Measurements from ENCODE around the gene GNB5. TPM values are rescaled to one million over a fixed set of nuclear protein-coding genes. Genes with fewer than 3 reads are reported as not detected.

The GNB5 gene
- total and polyA plus RNA-seq, 8 donors: 12.2 to 28.2 (median 15.8) TPM

DNA sequence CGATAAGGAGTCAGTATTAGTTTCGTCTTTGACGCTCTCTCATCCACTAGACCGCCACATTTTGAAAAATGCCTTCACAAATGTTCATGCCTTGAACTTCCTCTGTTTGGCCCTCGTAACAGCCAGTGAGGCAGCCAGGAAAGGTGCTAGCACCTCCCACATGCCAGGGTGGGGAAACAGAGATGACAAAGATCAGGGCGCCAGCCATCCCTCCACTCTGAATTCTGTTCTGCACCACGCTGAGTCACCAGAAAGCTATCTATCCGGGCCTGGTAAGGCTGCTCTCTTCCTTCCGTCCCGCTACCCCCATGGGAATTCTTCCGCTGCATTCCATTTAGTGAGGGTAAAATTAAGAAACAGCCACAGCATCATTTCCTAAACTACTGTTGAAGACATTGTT, 47.3 kb downstream of the GNB5 start:
- no peak for ATAC-seq
- no peak for TF ChIP-seq CTCF (IDR thresholded peaks at IDR 0.05)
- H3K4me1 ChIP-seq: peaks cover 0 to 5% (median 4%) of the 10 kb centered on the region in 3 donors
- H3K36me3 ChIP-seq: peaks cover 0 to 5% (median 3%) of the 10 kb centered on the region in 3 donors
- H3K9me3 ChIP-seq: no peaks in the 10 kb centered on the region
- no peaks in the 10 kb centered on the region for H3K27me3 ChIP-seq
- no peak for FAIRE-seq
- H3K4me3 ChIP-seq: no peak overlapping the region
- no peak for DNase-seq
- H3K27ac ChIP-seq: no peak overlapping the region
- 83% methylated on average over 11 of the region's 11 CpGs for WGBS, 2 donors
- intact Hi-C loops (cut with DNase I): no loop called here

DNA sequence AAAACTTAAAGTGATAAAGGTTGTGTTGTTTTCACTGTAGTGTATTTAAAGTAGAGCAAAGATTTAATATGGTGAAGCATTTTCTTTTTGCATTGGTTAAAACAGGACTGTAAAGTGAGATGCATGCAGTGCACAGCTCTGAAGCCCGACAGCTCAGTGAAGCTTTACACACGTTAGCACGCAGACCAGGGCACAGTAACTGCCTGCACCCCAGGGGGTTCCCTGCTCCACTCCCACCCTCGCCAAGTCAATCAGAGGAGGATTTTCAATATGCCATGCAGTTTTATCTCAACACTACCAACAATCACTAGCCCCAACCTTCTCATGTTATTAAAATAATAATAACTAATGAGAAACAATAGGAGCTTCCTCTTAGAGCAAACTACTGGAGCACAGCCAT, 50.5 kb downstream of the GNB5 start:
- Histone ChIP-seq H3K27ac (no peak overlapping the region), H3K4me1 (peaks cover 21 to 24% (median 21%) of the 10 kb centered on the region in 3 donors), H3K36me3 (peaks cover 0 to 5% (median 0%) of the 10 kb centered on the region in 3 donors), H3K4me3 (no peak overlapping the region), H3K9me3 (no peaks in the 10 kb centered on the region), H3K27me3 (no peaks in the 10 kb centered on the region)
- intact Hi-C loops (cut with DNase I): no loop called here
- DNase-seq (no peak), FAIRE-seq (no peak), ATAC-seq (no peak)
- TF ChIP-seq CTCF (IDR thresholded peaks at IDR 0.05): no peak
- WGBS, 2 donors: 84 to 89% methylated on average over 4 of the region's 4 CpGs

- Histone ChIP-seq H3K27me3 (no peaks in the 10 kb centered on the region), H3K9me3 (no peaks in the 10 kb centered on the region), H3K27ac (no peak overlapping the region), H3K4me3 (no peak overlapping the region), H3K36me3 (peaks cover 0 to 5% (median 0%) of the 10 kb centered on the region in 3 donors), H3K4me1 (peaks cover 21 to 29% (median 28%) of the 10 kb centered on the region in 3 donors)
- peak; percentile 63 to 70 (median 69) for TF ChIP-seq CTCF (IDR thresholded peaks at IDR 0.05)
- intact Hi-C loops (cut with DNase I): no loop called here
- FAIRE-seq: no peak
- DNase-seq: peak; percentile 62 to 92 (median 78)
- peak; percentile 41 to 69 (median 62) for ATAC-seq
- WGBS, 2 donors: 49% methylated on average over 17 of the region's 17 CpGs
Observed at GRCh38 chr15:52139599-52140462, 51.4 kb downstream of the GNB5 start.

DNA sequence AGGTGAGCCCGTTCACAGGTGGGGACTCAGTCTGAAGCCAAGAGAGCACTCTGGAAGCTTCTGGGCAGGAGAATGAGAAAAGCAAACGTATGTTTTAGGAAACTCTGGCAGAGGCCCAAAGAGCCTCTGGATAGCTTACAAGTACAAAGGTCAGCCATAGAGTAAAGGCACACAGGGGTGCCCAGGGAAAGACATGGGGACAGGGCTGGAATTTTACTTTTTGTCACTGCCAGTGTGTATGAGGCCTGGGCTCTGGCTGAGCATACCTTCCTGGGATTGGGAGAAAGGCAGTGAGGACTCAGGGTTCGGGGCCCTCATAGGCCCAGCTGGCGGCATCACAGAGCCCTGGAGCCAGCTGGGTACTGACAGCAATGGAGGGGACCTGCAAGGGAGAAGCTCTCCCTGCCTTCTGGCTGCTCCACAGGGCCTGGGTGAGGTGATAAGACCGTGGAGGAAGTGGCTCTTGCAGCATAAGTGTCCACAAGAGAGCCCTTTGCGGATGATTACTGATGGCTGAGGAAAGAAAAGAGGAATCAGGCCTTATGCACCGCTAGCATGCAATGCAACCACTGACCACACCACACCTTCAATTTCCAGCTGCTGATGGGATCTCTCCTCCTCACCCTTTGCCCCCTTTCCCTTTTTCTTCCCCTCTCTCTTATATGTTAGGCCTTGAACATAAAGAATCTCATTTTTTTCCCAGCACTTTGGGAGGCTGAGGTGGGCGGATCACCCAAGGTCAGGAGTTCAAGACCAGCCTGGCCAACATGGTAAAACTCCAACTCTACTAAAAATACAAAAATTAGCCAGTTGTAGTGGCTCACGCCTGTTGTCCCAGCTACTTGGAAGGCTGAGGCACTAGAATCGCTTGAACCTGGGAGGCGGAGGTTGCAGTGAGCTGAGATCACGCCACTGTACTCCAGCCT, 53.5 kb downstream of the GNB5 start:
- Histone ChIP-seq H3K9me3 (no peaks in the 10 kb centered on the region), H3K27me3 (no peaks in the 10 kb centered on the region), H3K27ac (peak overlapping the region in 3 of 4 donors; percentile 51 to 77 (median 64)), H3K36me3 (peaks cover 0 to 9% (median 0%) of the 10 kb centered on the region in 3 donors), H3K4me3 (no peak overlapping the region), H3K4me1 (peaks cover 33 to 43% (median 41%) of the 10 kb centered on the region in 3 donors)
- FAIRE-seq (no peak), ATAC-seq (peak in 3 of 4 donors; percentile 26 to 51 (median 42)), DNase-seq (peak in 3 of 6 donors; percentile 44 to 60 (median 53))
- WGBS, 2 donors: 72 to 73% methylated on average over 12 of the region's 12 CpGs
- no peak for TF ChIP-seq CTCF (IDR thresholded peaks at IDR 0.05)
- intact Hi-C loops (cut with DNase I): no loop called here

Data from pancreas (tissue), 10 donors.